ENCODE results near the gene CEP20.

Gene CEP20

GRCh38 chr16:15856182-15856581 is 32.2 kb downstream of the CEP20 start:
- no peak for TF ChIP-seq CTCF (IDR thresholded peaks at IDR 0.05)

GRCh38 chr16:15855704-15856003 is 32.7 kb downstream of the CEP20 start:
- TF ChIP-seq CTCF (IDR thresholded peaks at IDR 0.05) = no peak

GRCh38 chr16:15854906-15855703 is 33.3 kb downstream of the CEP20 start:
- no peak for TF ChIP-seq CTCF (IDR thresholded peaks at IDR 0.05)

- TF ChIP-seq CTCF (IDR thresholded peaks at IDR 0.05) = no peak
These were observed 34.3 kb downstream of the CEP20 start for GRCh38 chr16:15854061-15854460.

GRCh38 chr16:15853021-15853420 is 35.4 kb downstream of the CEP20 start:
- no peak for TF ChIP-seq CTCF (IDR thresholded peaks at IDR 0.05)

- no peak for TF ChIP-seq CTCF (IDR thresholded peaks at IDR 0.05)
These were observed 39.0 kb downstream of the CEP20 start for GRCh38 chr16:15849209-15849981.

GRCh38 chr16:15847611-15848175 is 40.7 kb downstream of the CEP20 start:
- TF ChIP-seq CTCF (IDR thresholded peaks at IDR 0.05) = no peak
